ENCODE data around the gene EFNA1.

Gene EFNA1

DNA sequence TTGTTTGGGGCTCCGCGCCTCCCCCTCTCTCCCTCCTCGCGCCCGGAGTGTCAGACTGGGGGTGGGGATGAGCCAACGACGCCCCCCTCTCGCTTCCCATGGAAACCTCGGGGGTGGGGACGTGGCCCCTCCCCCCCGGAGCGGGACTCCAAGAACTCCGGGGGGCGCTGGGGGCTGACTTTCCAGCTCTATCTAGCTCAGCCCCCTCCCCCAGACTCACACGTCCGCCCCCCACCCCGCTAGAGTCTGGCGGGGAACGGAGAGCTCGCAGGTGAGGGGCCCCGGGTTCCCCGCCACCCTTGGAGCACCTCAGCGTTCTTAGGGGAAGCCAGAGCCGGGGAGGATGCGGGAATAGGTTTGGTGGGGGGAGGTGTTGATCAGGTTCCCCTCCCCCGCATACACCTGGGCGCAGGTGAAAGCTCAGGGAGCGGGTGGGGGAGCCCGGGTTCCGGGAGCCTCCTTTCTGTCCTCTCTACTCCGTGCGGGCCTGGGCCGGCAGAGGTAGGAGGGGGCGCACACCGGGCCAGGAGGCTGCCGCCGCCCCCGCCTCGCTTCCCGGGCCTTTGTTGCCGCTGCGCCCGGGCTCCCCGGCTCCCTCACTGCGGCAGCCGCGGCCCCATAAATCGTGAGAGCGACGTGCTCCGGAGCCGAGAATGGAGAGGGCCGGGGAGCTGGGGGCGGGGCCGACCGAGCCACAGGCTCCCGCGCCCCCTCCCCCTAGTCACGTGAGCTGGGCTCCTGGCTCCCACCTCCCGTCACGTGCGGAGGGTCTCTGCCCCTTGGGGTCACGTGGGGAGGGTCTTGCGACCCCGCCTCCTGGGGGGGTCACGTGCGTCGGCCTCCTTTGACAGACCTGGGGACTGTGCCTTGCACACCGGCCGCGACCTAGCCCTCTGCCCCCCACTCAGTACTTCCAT is 47.1 kb upstream of the EFNA1 start:
- Histone ChIP-seq H2AFZ (peak overlapping the region; percentile 42), H3K27ac (no peak overlapping the region), H3K36me3 (ENCODE audit: control insufficient read depth, insufficient read depth, low read length) (no peaks in the 10 kb centered on the region), H3K9me3 (ENCODE audit: control insufficient read depth, low read length) (no peaks in the 10 kb centered on the region), H3K4me1 (peaks cover 2% of the 10 kb centered on the region), H3K4me3 (ENCODE audit: low read depth, low read length) (peak overlapping the region; percentile 55), H3K9ac (no peak overlapping the region), H3K27me3 (ENCODE audit: control insufficient read depth, insufficient read depth, low read length) (no peaks in the 10 kb centered on the region), H3K79me2 (no peaks in the 10 kb centered on the region), H3K4me2 (ENCODE audit: low read length) (peak overlapping the region; percentile 84)
- TF ChIP-seq, protein P1, sequence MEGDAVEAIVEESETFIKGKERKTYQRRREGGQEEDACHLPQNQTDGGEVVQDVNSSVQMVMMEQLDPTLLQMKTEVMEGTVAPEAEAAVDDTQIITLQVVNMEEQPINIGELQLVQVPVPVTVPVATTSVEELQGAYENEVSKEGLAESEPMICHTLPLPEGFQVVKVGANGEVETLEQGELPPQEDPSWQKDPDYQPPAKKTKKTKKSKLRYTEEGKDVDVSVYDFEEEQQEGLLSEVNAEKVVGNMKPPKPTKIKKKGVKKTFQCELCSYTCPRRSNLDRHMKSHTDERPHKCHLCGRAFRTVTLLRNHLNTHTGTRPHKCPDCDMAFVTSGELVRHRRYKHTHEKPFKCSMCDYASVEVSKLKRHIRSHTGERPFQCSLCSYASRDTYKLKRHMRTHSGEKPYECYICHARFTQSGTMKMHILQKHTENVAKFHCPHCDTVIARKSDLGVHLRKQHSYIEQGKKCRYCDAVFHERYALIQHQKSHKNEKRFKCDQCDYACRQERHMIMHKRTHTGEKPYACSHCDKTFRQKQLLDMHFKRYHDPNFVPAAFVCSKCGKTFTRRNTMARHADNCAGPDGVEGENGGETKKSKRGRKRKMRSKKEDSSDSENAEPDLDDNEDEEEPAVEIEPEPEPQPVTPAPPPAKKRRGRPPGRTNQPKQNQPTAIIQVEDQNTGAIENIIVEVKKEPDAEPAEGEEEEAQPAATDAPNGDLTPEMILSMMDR (IDR thresholded peaks at IDR 0.05) = no peak

DNA sequence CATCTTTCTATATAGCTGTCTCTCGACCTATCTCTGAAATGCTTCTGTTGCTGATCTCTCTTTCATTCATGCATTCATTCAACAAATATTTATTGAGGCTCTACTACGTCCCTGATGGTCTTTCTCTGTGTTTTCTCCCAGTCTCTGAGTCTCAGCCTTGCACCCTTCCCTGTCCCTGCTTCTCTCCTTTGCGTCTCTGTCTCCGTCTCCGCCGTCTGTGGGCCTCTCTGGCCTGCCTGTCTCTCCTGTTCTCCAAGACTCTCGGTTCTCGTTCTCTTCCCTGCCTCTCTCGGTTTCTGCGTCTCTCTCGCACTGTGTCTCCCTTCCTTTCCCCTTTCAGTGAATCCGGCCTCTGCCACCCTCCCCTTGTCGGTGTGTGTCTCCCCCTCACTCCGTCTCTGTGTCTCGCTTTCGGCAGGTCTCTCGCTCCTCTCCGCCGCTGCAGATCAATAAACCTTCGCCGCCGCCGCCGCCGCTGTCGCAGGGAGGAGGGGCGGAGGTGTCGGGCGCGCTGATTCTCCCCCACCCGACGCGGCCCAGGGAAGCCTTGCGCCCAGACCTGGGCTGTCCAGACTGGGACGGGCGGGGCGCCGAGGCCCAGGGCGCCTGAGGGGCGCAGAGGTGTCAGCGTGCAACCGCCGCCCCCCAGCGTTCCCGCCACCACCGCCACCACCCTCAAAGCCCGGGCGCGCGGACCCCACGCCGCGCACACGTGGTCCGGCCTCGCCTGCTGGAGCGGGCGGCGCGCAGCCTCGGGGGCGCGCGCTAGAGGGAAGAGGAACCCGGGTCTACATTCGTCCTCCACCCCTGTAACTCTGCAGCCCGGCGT is 46.0 kb upstream of the EFNA1 start:
- H3K27me3 ChIP-seq (ENCODE audit: control insufficient read depth, insufficient read depth, low read length) = no peaks in the 10 kb centered on the region
- TF ChIP-seq, protein P1 (IDR thresholded peaks at IDR 0.05) = no peak
- peak overlapping the region; percentile 28 for H2AFZ ChIP-seq
- H3K4me2 ChIP-seq (ENCODE audit: low read length) = peak overlapping the region; percentile 84
- H3K4me3 ChIP-seq (ENCODE audit: low read depth, low read length) = peak overlapping the region; percentile 55
- no peak overlapping the region for H3K27ac ChIP-seq
- no peaks in the 10 kb centered on the region for H3K79me2 ChIP-seq
- H3K9me3 ChIP-seq (ENCODE audit: control insufficient read depth, low read length) = no peaks in the 10 kb centered on the region
- no peaks in the 10 kb centered on the region for H3K36me3 ChIP-seq (ENCODE audit: control insufficient read depth, insufficient read depth, low read length)
- no peak overlapping the region for H3K9ac ChIP-seq
- H3K4me1 ChIP-seq = peaks cover 2% of the 10 kb centered on the region

DNA sequence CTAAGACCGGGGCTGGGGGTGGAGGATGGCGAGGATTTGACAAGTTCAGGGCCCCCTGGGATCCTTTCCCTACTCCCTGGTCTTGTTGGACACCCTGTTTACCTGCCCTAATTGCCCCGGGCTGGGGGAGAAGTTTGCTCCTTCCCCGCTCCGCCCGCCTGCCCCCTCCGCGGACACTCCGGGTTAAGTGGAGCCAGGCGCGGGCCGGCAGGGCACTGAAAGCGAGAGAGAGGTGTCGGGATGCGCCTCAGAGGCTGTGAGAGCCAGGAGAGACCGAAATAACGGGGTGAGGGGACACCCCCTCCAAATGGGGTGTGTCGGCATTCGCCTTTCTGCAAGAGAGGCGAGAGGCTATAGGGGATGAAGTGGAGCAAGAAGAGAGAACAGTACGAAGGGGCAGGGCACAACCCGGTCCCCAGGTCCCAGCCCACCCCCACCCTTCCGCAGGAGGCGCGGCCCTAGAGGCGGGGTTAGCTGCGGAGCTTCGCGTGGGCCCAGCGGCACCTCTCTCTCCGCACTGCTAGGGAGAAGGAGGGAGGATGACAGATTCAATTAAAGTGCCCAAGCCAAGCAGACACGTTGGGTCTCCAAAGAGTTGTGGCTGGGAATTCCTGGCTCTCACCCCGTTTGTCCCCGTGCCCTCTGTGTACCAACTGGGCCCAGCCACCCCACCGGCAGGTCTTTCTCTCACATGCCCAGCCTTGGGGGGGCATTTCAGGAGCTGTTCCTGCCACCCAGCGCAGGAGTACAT is 45.2 kb upstream of the EFNA1 start:
- Histone ChIP-seq H3K9me3 (ENCODE audit: control insufficient read depth, low read length) (no peaks in the 10 kb centered on the region), H3K4me1 (peaks cover 2% of the 10 kb centered on the region), H3K4me2 (ENCODE audit: low read length) (peak overlapping the region; percentile 84), H3K36me3 (ENCODE audit: control insufficient read depth, insufficient read depth, low read length) (no peaks in the 10 kb centered on the region), H3K79me2 (no peaks in the 10 kb centered on the region), H3K9ac (no peak overlapping the region), H2AFZ (no peak overlapping the region), H3K4me3 (ENCODE audit: low read depth, low read length) (peak overlapping the region; percentile 8), H3K27me3 (ENCODE audit: control insufficient read depth, insufficient read depth, low read length) (no peaks in the 10 kb centered on the region), H3K27ac (no peak overlapping the region)
- TF ChIP-seq, protein P1 (IDR thresholded peaks at IDR 0.05) = no peak

DNA sequence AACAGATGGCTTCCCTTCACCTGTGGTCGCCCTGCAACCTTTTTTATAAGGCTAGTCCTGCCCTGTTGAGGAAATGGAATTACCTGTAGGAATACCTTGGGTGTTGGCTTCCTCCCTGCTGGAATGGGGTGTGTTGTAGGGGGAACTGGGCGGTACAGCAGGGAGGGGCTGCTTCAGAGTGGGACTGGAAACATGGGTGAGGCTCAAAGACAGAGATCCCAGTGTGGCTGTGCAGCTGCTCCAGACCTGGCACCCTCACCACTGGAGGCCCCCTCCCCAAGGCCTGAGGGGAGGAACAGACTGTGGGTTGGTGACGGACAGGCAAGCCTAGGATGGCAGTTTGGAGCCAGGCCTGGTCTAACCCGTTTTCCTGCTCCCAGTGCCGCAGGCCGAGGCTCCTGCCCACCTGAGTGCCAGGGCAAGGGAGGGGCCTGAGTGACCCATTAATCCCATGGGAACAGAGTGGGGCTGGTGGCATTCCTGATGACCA is 44.6 kb upstream of the EFNA1 start:
- Histone ChIP-seq H3K4me2 (ENCODE audit: low read length) (peak overlapping the region; percentile 84), H2AFZ (no peak overlapping the region), H3K9ac (no peak overlapping the region), H3K79me2 (no peaks in the 10 kb centered on the region), H3K27ac (no peak overlapping the region), H3K4me1 (no peaks in the 10 kb centered on the region), H3K9me3 (ENCODE audit: control insufficient read depth, low read length) (no peaks in the 10 kb centered on the region), H3K27me3 (ENCODE audit: control insufficient read depth, insufficient read depth, low read length) (no peaks in the 10 kb centered on the region), H3K36me3 (ENCODE audit: control insufficient read depth, insufficient read depth, low read length) (no peaks in the 10 kb centered on the region), H3K4me3 (ENCODE audit: low read depth, low read length) (no peak overlapping the region)
- TF ChIP-seq, protein P1 (IDR thresholded peaks at IDR 0.05) = no peak

All from parathyroid adenoma (tissue), 2 donors.